Right atrium auricular region (tissue), 2 donors: ENCODE measurements around the gene CYP8B1. TPM values are rescaled to one million over a fixed set of nuclear protein-coding genes. Genes with fewer than 3 reads are reported as not detected.

ENCODE experiments used
- DNase-seq: peaks from one replicate; pipeline ENCODE4 v3.0.0-alpha.2; 2019; ENCODE audit warnings: low spot score
- H3K27ac ChIP-seq, 2 donors: fragments of 200-600 bp; sonication (generic); 1 replicate in 1 of 2; 2 replicates in 1 of 2; pipeline ENCODE4 v1.5.1; 2016 to 2019
- H3K27me3 ChIP-seq, 2 donors: fragments of 200-600 bp; sonication (generic); one replicate each; pipeline versions ENCODE4 v1.5.1 to v1.6.0; 2017 to 2019
- H3K36me3 ChIP-seq: fragments of 200-600 bp; sonication (generic); one replicate; pipeline ENCODE4 v1.5.1; 2016
- H3K4me1 ChIP-seq, 2 donors: fragments of 200-600 bp; sonication (generic); one replicate each; pipeline versions ENCODE4 v1.5.1 to v1.6.0; 2017 to 2019
- H3K4me3 ChIP-seq, 2 donors: fragments of 200-600 bp; sonication (generic); 1 replicate in 1 of 2; 2 replicates in 1 of 2; pipeline ENCODE4 v1.5.1; 2017 to 2019; ENCODE audit warnings: mild to moderate bottlenecking in 1 of 2, moderate library complexity in 1 of 2
- H3K9me3 ChIP-seq, 2 donors: fragments of 200-600 bp; sonication (generic); one replicate each; pipeline ENCODE4 v1.5.1; 2019
- CTCF ChIP-seq, 2 donors: fragments of 200-600 bp; sonication (generic); IDR thresholded peaks; one replicate each; pipeline ENCODE4 v1.5.1; 2019; ENCODE audit warnings: antibody characterized with exemption in 2 of 2
- total RNA-seq, 2 donors: library from RNA; depleted of rRNA; stranded (reverse); fragments of >200 nt; gene quantifications; one replicate each; pipeline ENCODE4 v1.1.0, GENCODE V29; 2016

Gene CYP8B1
- total RNA-seq, 2 donors from 2014 or later, result not detected

GRCh38 chr3:42906848-42907183 is 31.1 kb upstream of the CYP8B1 start:
- peak overlapping the region; percentile 64 to 65 for H3K4me3 ChIP-seq
- peak overlapping the region in 1 of 2 donors; percentile 55 for H3K27ac ChIP-seq

GRCh38 chr3:42906070-42906847 is 30.6 kb upstream of the CYP8B1 start, which contains the start of gene ZNF662:
Gene ZNF662 (plus strand): TSS chr3:42906142. CDS start chr3:42908115, 1,973 bp downstream.
- peak within 1 kb of the TSS; percentile 46 to 55 for H3K27ac ChIP-seq
- H3K27me3 ChIP-seq, result no peaks in the 10 kb centered on the region
- no peak for TF ChIP-seq CTCF (IDR thresholded peaks at IDR 0.05)
- H3K4me3 ChIP-seq, result peak within 1 kb of the TSS; percentile 64 to 65
- DNase-seq, result no peak
- peaks cover 0 to 20% of the 10 kb centered on the region in 2 donors for H3K4me1 ChIP-seq
- H3K36me3 ChIP-seq, result peaks cover 17% of the 10 kb centered on the region
- peaks cover 0 to 5% of the 10 kb centered on the region in 2 donors for H3K9me3 ChIP-seq

More at GRCh38 chr3:42906848-42907183, 31.1 kb upstream of the CYP8B1 start:
- Histone ChIP-seq H3K36me3 (peaks cover 23% of the 10 kb centered on the region), H3K27me3 (no peaks in the 10 kb centered on the region), H3K9me3 (peaks cover 0 to 10% of the 10 kb centered on the region in 2 donors), H3K4me1 (peaks cover 0 to 20% of the 10 kb centered on the region in 2 donors)
- no peak for DNase-seq
- TF ChIP-seq CTCF (IDR thresholded peaks at IDR 0.05), result no peak

DNA sequence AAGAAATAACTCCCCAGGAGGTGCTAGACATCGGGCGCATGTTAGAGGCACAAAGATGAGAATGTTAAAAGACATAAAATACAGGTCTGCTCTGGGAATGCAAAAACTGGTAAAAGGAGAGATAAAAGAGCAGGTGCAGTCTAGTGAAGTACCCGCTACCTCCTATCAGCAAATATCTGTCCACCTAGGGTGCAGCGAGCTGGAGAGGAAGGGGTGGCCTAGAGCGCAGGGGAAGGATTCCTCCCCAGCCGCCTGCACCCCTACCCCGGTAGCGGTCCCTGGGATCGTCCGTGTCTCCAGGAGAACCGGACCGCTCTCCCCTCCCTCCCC is 30.0 kb upstream of the CYP8B1 start:
- DNase-seq, result no peak
- H3K4me3 ChIP-seq, result peak overlapping the region; percentile 64 to 65
- H3K36me3 ChIP-seq, result peaks cover 12% of the 10 kb centered on the region
- peak overlapping the region; percentile 46 to 55 for H3K27ac ChIP-seq
- H3K4me1 ChIP-seq, result peaks cover 0 to 20% of the 10 kb centered on the region in 2 donors
- H3K9me3 ChIP-seq, result no peaks in the 10 kb centered on the region
- TF ChIP-seq CTCF (IDR thresholded peaks at IDR 0.05), result no peak
- H3K27me3 ChIP-seq, result no peaks in the 10 kb centered on the region

GRCh38 chr3:42904076-42904475 is 28.4 kb upstream of the CYP8B1 start:
- Histone ChIP-seq H3K27ac (no peak overlapping the region), H3K4me1 (peaks cover 0 to 20% of the 10 kb centered on the region in 2 donors), H3K27me3 (no peaks in the 10 kb centered on the region), H3K4me3 (no peak overlapping the region), H3K36me3 (no peaks in the 10 kb centered on the region), H3K9me3 (no peaks in the 10 kb centered on the region)
- DNase-seq, result no peak
- no peak for TF ChIP-seq CTCF (IDR thresholded peaks at IDR 0.05)

- no peak for DNase-seq
- Histone ChIP-seq H3K27ac (no peak overlapping the region), H3K27me3 (no peaks in the 10 kb centered on the region), H3K4me1 (peaks cover 0 to 19% of the 10 kb centered on the region in 2 donors), H3K36me3 (no peaks in the 10 kb centered on the region), H3K9me3 (no peaks in the 10 kb centered on the region), H3K4me3 (no peak overlapping the region)
- TF ChIP-seq CTCF (IDR thresholded peaks at IDR 0.05), result no peak
Observed at GRCh38 chr3:42902257-42902656, 26.6 kb upstream of the CYP8B1 start.

DNA sequence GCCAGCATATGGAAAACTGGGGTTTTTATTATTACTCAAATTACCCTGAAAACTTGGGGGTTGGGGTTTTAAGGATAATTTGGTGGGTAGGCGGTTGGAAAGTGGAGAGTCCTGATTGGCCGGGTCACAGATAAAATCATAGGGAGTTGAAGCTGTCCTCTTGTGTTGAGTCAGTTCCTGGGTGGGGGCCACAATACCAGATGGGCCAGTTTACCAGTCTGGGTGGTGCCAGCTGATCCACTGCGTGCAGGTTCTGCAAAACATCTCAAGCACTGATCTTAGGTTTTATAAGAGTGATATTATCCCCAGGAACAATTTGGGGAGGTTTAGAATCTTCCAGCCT is 25.4 kb upstream of the CYP8B1 start:
- no peaks in the 10 kb centered on the region for H3K36me3 ChIP-seq
- H3K27ac ChIP-seq, result no peak overlapping the region
- H3K4me1 ChIP-seq, result peaks cover 0 to 8% of the 10 kb centered on the region in 2 donors
- no peak for DNase-seq
- TF ChIP-seq CTCF (IDR thresholded peaks at IDR 0.05), result no peak
- H3K9me3 ChIP-seq, result no peaks in the 10 kb centered on the region
- H3K4me3 ChIP-seq, result no peak overlapping the region
- no peaks in the 10 kb centered on the region for H3K27me3 ChIP-seq
